ENCODE results near the gene PAPPA2.

The PAPPA2 gene

GRCh38 chr1:176638713-176639526, 175.9 kb downstream of the PAPPA2 start:
- no peak for DNase-seq (ENCODE audit: low read depth)

GRCh38 chr1:176643536-176643935, 180.6 kb downstream of the PAPPA2 start:
- TF ChIP-seq CTCF (IDR thresholded peaks at IDR 0.05; ENCODE audit: insufficient read depth, low read depth, low read length, missing control alignments) = no peak
- H3K4me3 ChIP-seq (ENCODE audit: low read length) = no peak overlapping the region
- peak; percentile 4 for DNase-seq (ENCODE audit: low read depth)

More at GRCh38 chr1:176638713-176639526, 175.9 kb downstream of the PAPPA2 start:
- TF ChIP-seq CTCF (IDR thresholded peaks at IDR 0.05; ENCODE audit: insufficient read depth, low read depth, low read length, missing control alignments) = no peak
- H3K4me3 ChIP-seq (ENCODE audit: low read length) = no peak overlapping the region

- H3K4me3 ChIP-seq (ENCODE audit: low read length) = no peak overlapping the region
- DNase-seq (ENCODE audit: low read depth) = no peak
- TF ChIP-seq CTCF (IDR thresholded peaks at IDR 0.05; ENCODE audit: insufficient read depth, low read depth, low read length, missing control alignments) = no peak
These were observed 185.6 kb downstream of the PAPPA2 start for GRCh38 chr1:176648556-176648955.

- no peak for TF ChIP-seq CTCF (IDR thresholded peaks at IDR 0.05; ENCODE audit: insufficient read depth, low read depth, low read length, missing control alignments)
- H3K4me3 ChIP-seq (ENCODE audit: low read length) = no peak overlapping the region
- peak; percentile 44 for DNase-seq (ENCODE audit: low read depth)
These were observed 193.5 kb downstream of the PAPPA2 start for GRCh38 chr1:176656257-176656995.

- DNase-seq (ENCODE audit: low read depth) = no peak
- no peak for TF ChIP-seq CTCF (IDR thresholded peaks at IDR 0.05; ENCODE audit: insufficient read depth, low read depth, low read length, missing control alignments)
- no peak overlapping the region for H3K4me3 ChIP-seq (ENCODE audit: low read length)
These were observed 206.8 kb downstream of the PAPPA2 start for GRCh38 chr1:176669782-176670181.

GRCh38 chr1:176670853-176671252, 207.9 kb downstream of the PAPPA2 start:
- no peak overlapping the region for H3K4me3 ChIP-seq (ENCODE audit: low read length)
- no peak for DNase-seq (ENCODE audit: low read depth)
- TF ChIP-seq CTCF (IDR thresholded peaks at IDR 0.05; ENCODE audit: insufficient read depth, low read depth, low read length, missing control alignments) = no peak

Measured in epithelial cell of esophagus (primary cell).